Measurements from ENCODE around the gene IL18. TPM values are rescaled to one million over a fixed set of nuclear protein-coding genes. Genes with fewer than 3 reads are reported as not detected.
"Not testable (repeated sequence)": the region's sequence is repeated elsewhere in the genome, so short reads cannot be mapped to it uniquely, and the experiment has no call there.

The IL18 gene
- total RNA-seq: not detected in 2 replicates
- polyA plus RNA-seq (2012): 0.30 TPM

GRCh38 chr11:112163875-112164685 lies at the start of gene IL18:
TSS of gene IL18 (minus strand) at chr11:112164094. CDS start at chr11:112155053, 9,041 bp downstream.
- DNase-seq (ENCODE audit: low read depth): no peak

- DNase-seq (ENCODE audit: low read depth): no peak
Observed at GRCh38 chr11:112212710-112213109, 48.8 kb upstream of the IL18 start.

GRCh38 chr11:112212290-112212689 lies 48.4 kb upstream of the IL18 start:
- DNase-seq (ENCODE audit: low read depth): no peak

- no peak for DNase-seq (ENCODE audit: low read depth)
Observed at GRCh38 chr11:112211536-112211935, 47.6 kb upstream of the IL18 start.

- no peak for DNase-seq (ENCODE audit: low read depth)
Observed at GRCh38 chr11:112210890-112211289, 47.0 kb upstream of the IL18 start.

GRCh38 chr11:112206071-112206470 lies 42.2 kb upstream of the IL18 start:
- no peak for DNase-seq (ENCODE audit: low read depth)

- no peak for DNase-seq (ENCODE audit: low read depth)
Observed at GRCh38 chr11:112200252-112200651, 36.4 kb upstream of the IL18 start.

GRCh38 chr11:112199101-112199500 lies 35.2 kb upstream of the IL18 start:
- DNase-seq (ENCODE audit: low read depth): not testable (repeated sequence)

- no peak for DNase-seq (ENCODE audit: low read depth)
Observed at GRCh38 chr11:112196519-112197087, 32.7 kb upstream of the IL18 start.

GRCh38 chr11:112195951-112196351 lies 32.1 kb upstream of the IL18 start:
- no peak for DNase-seq (ENCODE audit: low read depth)

GRCh38 chr11:112195113-112195512 lies 31.2 kb upstream of the IL18 start:
- DNase-seq (ENCODE audit: low read depth): not testable (repeated sequence)

GRCh38 chr11:112186304-112186703 lies 22.4 kb upstream of the IL18 start:
- no peak for DNase-seq (ENCODE audit: low read depth)

GRCh38 chr11:112185883-112186282 lies 22.0 kb upstream of the IL18 start:
- peak; percentile 74 for DNase-seq (ENCODE audit: low read depth)

- no peak for DNase-seq (ENCODE audit: low read depth)
Observed at GRCh38 chr11:112182867-112183266, 19.0 kb upstream of the IL18 start.

- DNase-seq (ENCODE audit: low read depth): no peak
Observed at GRCh38 chr11:112179601-112180000, 15.7 kb upstream of the IL18 start.

GRCh38 chr11:112178936-112179335 lies 15.0 kb upstream of the IL18 start:
- DNase-seq (ENCODE audit: low read depth): no peak

- no peak for DNase-seq (ENCODE audit: low read depth)
Observed at GRCh38 chr11:112178428-112178827, 14.5 kb upstream of the IL18 start.

GRCh38 chr11:112177589-112177988 lies 13.7 kb upstream of the IL18 start:
- no peak for DNase-seq (ENCODE audit: low read depth)

GRCh38 chr11:112176077-112176476 lies 12.2 kb upstream of the IL18 start:
- DNase-seq (ENCODE audit: low read depth): no peak

GRCh38 chr11:112175599-112175952 lies 11.7 kb upstream of the IL18 start:
- DNase-seq (ENCODE audit: low read depth): no peak

- DNase-seq (ENCODE audit: low read depth): peak; percentile 77
Observed at GRCh38 chr11:112174789-112175598, 11.1 kb upstream of the IL18 start, which contains the start of gene BCO2. TSS of gene BCO2 (plus strand) at chr11:112175512. CDS start at chr11:112175602, 90 bp downstream.

- DNase-seq (ENCODE audit: low read depth): no peak
Observed at GRCh38 chr11:112173152-112173551, 9.3 kb upstream of the IL18 start.
